GM12873 (cell line): ENCODE data around the gene ZNF407.

Experiments
- CTCF ChIP-seq: IDR thresholded peaks from 2 replicates; pipeline ENCODE4 v1.5.1; 2012; ENCODE audit warnings: low read depth, mild to moderate bottlenecking, moderate library complexity, low read length, control low read depth; ENCODE audit not compliant: insufficient read depth; ENCODE audit errors: missing control alignments

Gene ZNF407

DNA sequence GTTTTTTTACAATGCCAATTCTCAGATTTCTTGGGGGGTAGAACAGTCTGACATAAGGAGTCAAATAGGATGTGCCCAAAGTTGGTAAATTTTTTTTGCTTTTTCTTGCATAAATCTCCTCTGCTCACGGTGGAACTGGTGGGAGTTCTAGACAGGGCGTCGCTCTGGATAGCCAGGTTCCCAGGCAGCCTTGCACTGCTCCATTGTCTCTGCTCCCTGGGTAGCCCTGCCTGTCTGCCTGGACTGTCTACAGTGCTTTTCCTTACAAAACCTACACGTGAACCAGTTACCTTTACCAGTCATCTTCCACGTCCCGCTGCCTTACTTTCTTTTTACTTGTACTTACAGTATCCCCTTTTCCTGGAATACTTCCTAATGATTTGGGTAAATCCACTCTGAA is 117.1 kb downstream of the ZNF407 start:
- no peak for TF ChIP-seq CTCF

DNA sequence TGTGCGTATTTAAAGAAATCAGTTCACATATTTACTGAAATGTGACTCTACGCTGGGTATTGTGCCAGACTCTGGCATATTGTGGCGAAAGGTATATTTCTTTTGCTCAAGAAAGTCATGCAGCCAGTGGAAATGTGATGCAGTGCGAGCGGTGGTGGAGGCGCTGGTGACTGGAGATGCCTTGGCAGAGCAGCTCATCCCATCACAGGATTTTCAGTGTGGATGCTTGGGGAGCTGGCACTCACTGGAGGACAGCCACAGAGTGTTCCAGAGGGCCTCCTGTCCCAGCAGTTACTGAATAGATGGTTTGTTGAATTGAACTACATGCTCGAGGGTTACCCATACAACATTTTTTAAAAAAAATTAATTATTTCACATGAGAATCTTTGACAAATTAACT is 117.6 kb downstream of the ZNF407 start:
- TF ChIP-seq CTCF, result no peak

DNA sequence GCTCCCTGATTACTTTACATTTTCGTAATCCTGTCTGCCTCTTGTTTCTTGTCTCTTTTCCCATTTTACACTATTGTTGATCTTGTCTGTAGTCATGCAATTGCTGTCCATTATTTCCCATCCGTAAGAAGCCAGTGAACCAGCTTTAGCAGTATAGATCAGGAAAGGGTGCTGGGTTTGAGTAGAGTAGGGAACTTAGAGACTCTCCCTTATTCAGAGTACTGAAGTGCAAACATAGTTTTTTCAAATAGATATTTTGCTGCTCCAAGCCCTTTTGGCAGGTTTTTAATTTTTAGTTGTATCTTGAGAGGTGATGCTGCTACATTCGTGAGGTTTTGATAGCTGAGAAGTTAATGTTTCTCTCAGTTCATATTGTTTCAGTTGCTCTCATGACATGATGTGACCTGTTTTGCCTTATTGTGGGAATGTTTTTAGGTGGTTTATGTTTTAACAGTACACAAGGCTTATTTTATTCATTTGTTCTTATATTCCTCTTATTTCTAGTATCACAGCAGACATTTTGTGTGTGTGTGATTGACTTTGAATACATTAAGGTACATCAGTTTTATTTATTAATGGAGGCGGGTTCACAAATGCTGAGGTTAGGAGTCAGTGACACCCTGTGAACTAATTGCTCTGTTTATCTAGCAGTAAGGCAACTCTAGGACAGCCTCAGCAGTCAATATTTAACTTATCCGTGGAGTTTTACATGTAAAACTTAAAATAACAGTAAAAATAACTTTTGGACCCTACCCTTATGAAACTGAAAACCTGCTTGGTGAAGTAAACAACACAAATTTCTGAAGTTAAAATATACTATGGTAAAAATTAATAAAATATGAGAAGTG is 118.4 kb downstream of the ZNF407 start:
- no peak for TF ChIP-seq CTCF

DNA sequence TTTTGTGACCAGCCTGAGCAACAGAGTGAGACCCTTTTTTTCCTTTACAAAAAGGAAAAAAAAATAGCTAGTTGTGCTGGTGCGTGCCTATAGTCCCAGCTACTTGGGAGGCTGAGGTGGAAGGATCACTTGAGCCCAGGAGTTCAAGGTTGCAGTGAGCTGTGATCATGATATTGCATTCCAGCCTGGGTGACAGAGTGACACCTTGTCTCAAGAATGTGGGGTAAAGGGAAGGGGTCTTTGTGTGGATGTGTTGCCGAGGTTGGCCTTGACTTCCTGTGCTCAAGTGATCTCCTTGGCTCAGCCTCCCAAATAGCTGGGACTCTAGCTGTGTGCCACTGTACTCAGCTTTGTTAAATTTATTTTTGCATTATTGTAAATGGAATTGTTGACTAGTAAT is 120.6 kb downstream of the ZNF407 start:
- TF ChIP-seq CTCF, result no peak

DNA sequence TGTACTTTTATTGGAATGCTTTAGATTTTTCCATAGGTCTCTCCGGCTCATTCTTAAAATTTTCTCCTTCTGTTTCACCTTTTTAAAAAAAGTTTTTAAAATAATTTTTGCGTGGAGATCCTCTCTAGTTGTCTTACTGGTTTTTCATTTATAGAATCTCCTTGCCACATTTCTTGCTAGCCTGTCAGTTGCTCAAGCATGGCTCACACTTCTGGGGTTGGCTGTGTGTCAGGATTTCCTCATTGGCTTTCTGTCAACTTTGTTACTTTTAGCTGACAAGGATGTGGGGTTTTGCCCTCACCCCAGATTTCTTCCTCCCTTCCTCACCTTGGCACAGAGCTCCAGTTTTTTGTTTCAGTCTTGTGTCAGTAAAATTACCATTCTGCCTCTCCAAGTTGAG is 124.6 kb downstream of the ZNF407 start:
- TF ChIP-seq CTCF, result no peak

GRCh38 chr18:74724186-74724585 is 126.5 kb downstream of the ZNF407 start:
- no peak for TF ChIP-seq CTCF

DNA sequence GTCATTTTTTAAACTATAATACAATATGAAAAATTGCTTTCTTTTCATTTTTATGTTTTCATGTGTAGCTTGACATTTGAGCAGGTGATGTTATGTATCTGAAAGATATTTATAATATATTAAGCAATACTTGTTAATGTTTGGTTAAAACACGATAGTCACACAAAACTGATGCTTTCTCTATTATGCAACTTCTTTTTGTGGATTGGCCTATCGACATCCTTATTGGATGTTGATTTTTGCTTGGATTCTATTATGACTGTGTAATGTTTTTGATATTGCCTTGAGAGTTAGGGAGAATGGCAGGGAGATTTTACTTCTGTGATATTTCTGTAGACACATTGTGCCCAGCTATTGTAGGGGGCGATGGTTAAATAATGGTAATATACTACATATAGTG is 128.0 kb downstream of the ZNF407 start:
- no peak for TF ChIP-seq CTCF
